PC-9 (cell line): Measurements from ENCODE around the gene SLC66A3.

Source experiments
- CTCF ChIP-seq: fragments of 200-600 bp; sonication (generic); conservative IDR thresholded peaks from 2 replicates; pipeline ENCODE4 v1.6.1; 2017; ENCODE audit warnings: mixed run types, antibody characterized with exemption, mild to moderate bottlenecking, moderate library complexity
- EZH2 ChIP-seq: fragments of 200-600 bp; sonication (generic); IDR thresholded peaks from 2 replicates; pipeline ENCODE4 v1.8.0; 2017; ENCODE audit warnings: antibody characterized with exemption, low read depth

- no peak for TF ChIP-seq CTCF
- no peak for TF ChIP-seq EZH2
These were observed 45.4 kb downstream of the SLC66A3 start for GRCh38 chr2:11200651-11201050.
